HG03064 (cell line): ENCODE measurements around the gene LDB3.
A peak's percentile ranks its signal among the peaks of the same experiment; 100 is the strongest.

ENCODE experiments used
- ATAC-seq: cut with Tn5 transposase; IDR thresholded peaks from one replicate; pipeline ENCODE4 v1.9.1; 2021; ENCODE audit warnings: low read depth; ENCODE audit not compliant: unreplicated experiment

Gene LDB3

GRCh38 chr10:86700851-86701617, 32.7 kb downstream of the LDB3 start:
- no peak for ATAC-seq

GRCh38 chr10:86703176-86703575, 34.9 kb downstream of the LDB3 start:
- ATAC-seq: no peak

- no peak for ATAC-seq
These were observed 36.8 kb downstream of the LDB3 start for GRCh38 chr10:86705139-86705538.

- no peak for ATAC-seq
These were observed 37.6 kb downstream of the LDB3 start for GRCh38 chr10:86705905-86706304.

- ATAC-seq: no peak
These were observed 38.1 kb downstream of the LDB3 start for GRCh38 chr10:86706401-86706841.

GRCh38 chr10:86706977-86707376, 38.7 kb downstream of the LDB3 start:
- no peak for ATAC-seq

GRCh38 chr10:86707505-86707904, 39.2 kb downstream of the LDB3 start:
- no peak for ATAC-seq

- no peak for ATAC-seq
These were observed 39.9 kb downstream of the LDB3 start for GRCh38 chr10:86708068-86708782.

- no peak for ATAC-seq
These were observed 40.6 kb downstream of the LDB3 start for GRCh38 chr10:86708783-86709380.

- no peak for ATAC-seq
These were observed 41.3 kb downstream of the LDB3 start for GRCh38 chr10:86709396-86710185.

- peak; percentile 91 for ATAC-seq
These were observed 42.7 kb downstream of the LDB3 start for GRCh38 chr10:86710987-86711512.

- peak; percentile 46 for ATAC-seq
These were observed 43.4 kb downstream of the LDB3 start for GRCh38 chr10:86711513-86712316.

GRCh38 chr10:86712317-86712707, 44.0 kb downstream of the LDB3 start:
- no peak for ATAC-seq

- no peak for ATAC-seq
These were observed 47.0 kb downstream of the LDB3 start for GRCh38 chr10:86715156-86715795.

GRCh38 chr10:86715836-86716235, 47.5 kb downstream of the LDB3 start:
- no peak for ATAC-seq

- ATAC-seq: no peak
These were observed 48.2 kb downstream of the LDB3 start for GRCh38 chr10:86716466-86716865.

GRCh38 chr10:86718556-86718955, 50.2 kb downstream of the LDB3 start:
- no peak for ATAC-seq

GRCh38 chr10:86721232-86721631, 52.9 kb downstream of the LDB3 start:
- ATAC-seq: no peak

- ATAC-seq: no peak
These were observed 54.7 kb downstream of the LDB3 start for GRCh38 chr10:86723009-86723408.
